Fibroblast of peridontal ligament (primary cell): Measurements from ENCODE around the gene DCUN1D2.
"Not testable (repeated sequence)": the region's sequence is repeated elsewhere in the genome, so short reads cannot be mapped to it uniquely, and the experiment has no call there.

Experiments
- DNase-seq: peaks from one replicate; pipeline ENCODE4 v3.0.0-alpha.2; 2010; ENCODE audit errors: extremely low read depth

DCUN1D2 gene

DNA sequence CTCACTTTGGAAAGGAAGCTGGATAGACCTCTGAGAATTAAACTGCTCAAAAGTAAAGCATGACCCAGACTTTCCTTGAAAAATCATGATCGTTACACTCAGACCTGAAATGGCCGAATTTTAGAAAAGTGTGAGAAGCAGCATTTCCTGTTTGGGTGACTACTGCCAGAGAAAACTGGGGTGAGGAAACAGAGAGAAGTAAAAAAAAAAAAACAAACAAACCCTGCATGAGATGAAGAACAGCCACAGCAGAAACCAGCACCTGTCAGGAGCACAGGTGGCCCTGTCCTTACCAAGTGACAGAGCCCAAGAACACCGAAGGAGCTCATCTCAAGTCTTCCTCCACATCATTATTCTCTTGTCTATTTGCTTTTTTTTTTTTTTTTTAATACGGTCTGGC, 25.2 kb downstream of the DCUN1D2 start:
- DNase-seq, result no peak

DNA sequence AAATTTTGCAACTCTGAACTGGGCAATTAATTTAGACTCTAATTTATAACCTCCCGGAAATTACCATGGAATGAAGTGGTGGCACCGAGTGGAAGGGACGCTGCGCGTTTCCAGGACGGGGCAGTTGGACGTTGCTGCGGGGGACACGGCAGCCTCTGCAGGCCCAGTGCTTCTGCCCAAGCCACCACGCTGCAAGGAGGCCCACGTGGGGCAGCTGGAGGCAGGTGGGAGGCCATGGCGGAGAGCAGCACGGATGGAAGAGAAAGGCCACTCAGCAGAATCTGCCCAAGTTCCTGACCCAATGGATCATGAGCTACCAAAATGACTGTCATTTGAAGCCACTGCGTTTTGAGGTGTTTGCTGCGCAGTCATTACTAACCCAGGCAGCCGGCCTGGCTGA, 26.0 kb downstream of the DCUN1D2 start:
- DNase-seq, result no peak

DNA sequence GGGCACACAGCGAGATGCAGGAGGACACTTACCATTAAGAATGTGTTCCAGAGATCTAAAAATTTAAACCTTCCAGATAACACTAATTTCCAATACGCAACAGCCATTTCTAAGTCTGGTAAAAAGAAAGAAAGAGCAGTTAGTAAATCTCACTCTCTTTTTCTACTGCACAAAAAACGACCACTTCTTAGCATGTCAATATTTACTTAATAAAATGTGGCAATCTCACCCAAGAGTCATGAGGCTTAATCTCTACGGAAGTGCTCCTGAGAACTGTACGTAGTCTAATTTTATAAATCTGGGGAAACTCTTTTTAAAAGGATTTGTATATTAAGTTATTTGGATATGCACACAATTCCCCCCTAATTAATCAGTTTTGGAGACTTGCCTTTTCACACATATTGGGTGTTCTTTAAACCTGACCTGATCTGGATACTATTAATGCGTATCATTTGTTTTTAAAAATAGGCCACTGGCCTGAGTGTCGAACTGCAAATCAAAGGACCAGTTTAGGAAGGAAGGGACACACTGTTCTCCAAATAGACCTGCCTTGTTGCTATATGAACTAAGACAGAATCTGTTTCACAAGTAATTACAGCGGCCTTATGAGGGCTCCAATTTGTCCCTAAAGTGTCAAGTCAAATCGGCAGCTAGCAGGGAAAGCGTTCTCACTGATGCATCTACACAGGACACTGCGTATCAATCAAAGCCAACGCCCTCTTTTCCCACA, 29.3 kb downstream of the DCUN1D2 start:
- no peak for DNase-seq

DNA sequence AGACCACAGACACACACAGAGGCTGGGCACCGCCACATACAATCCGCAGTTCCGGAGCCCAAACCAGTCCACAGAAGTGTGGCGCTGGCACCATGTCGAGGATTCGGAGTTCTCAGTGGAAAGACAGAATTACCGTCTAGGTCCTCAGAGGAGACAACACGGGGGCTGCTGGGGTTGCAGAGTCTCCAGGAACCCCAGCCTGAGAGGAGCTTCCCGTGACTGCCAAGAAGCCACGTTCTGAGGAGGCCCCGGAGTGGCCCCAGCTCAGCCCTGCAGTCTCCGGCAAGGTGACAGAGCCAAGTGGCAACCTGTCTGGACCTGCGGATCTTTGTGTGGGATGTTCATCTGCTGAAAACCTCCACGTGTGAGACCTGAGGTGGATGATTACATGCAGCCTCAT, 29.9 kb downstream of the DCUN1D2 start:
- DNase-seq, result no peak

DNA sequence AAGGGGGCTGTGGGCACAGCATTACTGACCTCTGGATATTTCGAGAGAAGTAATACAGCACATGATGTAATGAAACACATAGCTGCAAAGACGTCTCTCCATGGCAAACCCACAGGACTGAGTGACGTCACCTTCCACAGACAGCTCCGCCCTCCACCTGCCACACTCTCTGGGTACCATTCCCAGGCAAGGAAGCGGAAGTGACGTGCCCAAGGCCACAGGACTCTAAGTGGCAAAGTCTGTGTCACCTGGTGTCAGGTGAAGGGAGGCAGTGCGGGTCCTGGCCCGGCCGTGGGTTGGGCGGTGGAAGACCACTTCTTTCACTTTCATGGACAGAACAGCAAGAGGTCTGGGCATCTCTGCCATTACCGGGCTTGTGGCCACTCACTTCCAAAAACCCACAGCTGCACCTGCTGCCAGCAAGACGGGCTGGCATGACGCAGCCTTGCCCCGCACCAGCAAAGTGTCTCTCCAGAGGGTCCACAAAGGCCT, 30.4 kb downstream of the DCUN1D2 start:
- DNase-seq, result no peak

DNA sequence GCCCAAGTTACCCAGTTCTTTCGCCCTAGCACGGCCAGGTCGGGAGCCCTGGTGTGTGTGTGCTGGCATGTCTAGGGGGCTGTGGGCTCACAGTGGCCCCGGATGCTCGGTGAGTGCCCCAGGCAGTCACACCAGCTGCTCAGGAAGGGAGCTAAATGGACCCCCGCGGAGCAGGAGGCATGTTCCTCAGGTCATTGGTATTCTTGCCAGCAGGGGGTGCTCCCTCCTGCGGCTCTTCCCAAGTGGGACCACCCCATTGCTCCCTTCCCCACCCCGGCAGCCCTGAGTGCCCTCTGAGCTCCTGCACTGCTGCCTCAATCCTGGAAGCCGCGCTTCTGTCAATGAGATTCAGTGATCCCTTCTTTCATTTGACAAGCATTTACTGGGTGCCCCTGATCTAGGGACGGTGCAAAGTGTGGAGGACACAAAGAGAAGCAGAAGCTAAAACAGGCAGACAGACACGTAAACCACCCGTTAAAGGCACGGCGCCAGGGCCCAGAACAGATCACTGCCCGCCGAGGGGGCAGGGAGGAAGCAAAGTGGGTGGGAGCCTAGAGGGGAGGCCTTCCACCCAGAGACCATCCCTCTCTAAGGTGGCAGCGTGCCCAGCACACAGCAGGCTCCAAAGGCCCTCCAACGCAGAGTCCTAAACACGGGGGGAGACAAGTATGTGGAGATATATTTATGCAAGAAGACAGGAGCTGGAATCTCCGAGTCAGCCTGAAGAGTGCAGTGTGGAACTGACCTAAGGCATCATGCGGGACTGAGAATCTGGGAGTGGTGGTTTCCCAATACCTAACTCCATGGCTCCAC, 32.1 kb downstream of the DCUN1D2 start:
- DNase-seq, result peak; percentile 29

DNA sequence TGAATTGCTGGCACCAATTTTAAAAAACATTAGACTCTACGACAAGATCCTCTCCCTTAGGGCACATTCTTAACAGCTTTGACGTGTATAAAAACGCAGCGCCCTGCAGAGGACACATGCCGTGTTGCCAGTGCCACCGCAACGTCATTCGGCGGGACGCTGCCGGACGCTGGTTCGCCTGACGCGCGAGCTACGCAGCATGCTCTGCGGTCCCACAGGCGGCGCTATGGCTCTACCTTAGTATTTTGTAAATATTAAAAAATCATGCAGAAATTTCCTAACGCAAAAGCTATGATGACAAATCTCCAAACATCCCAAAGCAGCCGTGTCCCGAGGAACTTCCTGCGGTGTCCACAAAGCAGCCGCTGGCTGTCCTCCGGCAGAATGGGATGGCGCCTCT, 33.0 kb downstream of the DCUN1D2 start:
- DNase-seq, result no peak

DNA sequence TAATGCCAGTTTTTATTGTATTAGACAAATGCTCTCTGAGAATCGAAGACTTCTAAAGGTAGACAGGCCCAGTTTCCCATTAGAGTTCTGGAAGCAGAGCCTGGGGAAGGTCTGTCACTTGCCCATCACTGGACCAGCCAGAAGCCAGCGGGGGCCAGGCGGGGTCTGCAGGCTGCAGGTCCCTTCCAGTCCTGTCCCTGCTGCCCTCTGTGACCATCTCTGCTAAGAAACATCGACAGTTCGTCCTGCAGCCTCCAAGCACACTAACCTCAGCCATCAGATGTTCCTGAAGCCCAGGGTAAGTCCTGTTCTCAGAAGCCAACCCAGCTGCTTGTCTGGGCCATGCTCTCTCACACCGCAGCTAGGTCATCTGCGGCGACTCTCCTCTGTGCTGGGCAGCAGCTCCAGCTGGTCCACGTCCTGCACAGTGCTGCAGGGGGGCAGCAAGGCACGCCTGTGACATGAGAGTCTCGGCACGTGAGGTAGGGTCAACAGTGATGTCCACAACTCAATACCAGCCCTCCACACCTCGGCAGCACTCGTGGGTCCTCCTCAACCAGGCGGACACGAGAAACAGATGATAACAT, 34.3 kb downstream of the DCUN1D2 start:
- no peak for DNase-seq

DNA sequence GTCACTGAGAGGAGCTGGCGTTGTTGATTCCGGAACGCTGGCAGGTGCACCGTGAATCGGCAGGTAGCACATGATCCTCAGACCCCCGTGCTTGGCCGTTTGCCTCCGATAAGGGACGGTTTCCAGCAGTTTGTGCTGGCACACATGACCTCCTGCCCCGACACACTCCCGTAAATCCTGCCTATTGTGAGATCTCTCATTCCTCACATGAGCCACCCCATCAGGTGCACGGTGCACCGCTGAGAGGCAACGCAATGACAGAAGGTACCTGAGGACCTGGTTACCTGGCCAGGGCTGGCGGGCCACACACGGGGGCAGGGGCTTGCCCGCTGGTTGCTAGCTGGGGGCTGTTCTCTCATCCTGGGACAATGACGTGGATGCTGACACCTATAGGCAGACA, 35.1 kb downstream of the DCUN1D2 start:
- DNase-seq, result no peak

DNA sequence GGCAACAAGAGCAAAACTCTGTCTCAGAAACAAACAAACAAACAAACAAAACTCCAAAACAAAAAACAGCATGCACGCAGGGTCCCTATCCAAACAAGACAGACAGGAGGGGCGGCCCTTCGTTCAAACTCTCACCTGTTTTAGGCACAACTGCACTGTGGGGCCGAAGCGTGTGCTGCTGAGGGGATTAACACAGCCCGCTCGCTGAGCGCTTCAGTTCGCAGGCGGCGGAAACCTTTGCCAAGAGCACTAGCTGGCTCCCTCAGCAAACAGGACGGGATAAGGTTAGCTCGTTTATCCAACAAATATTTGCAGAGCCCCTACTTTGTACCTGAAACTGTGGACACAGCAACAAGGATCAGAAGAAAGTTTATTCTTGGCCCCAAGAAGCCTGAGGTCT, 35.6 kb downstream of the DCUN1D2 start:
- DNase-seq, result no peak

DNA sequence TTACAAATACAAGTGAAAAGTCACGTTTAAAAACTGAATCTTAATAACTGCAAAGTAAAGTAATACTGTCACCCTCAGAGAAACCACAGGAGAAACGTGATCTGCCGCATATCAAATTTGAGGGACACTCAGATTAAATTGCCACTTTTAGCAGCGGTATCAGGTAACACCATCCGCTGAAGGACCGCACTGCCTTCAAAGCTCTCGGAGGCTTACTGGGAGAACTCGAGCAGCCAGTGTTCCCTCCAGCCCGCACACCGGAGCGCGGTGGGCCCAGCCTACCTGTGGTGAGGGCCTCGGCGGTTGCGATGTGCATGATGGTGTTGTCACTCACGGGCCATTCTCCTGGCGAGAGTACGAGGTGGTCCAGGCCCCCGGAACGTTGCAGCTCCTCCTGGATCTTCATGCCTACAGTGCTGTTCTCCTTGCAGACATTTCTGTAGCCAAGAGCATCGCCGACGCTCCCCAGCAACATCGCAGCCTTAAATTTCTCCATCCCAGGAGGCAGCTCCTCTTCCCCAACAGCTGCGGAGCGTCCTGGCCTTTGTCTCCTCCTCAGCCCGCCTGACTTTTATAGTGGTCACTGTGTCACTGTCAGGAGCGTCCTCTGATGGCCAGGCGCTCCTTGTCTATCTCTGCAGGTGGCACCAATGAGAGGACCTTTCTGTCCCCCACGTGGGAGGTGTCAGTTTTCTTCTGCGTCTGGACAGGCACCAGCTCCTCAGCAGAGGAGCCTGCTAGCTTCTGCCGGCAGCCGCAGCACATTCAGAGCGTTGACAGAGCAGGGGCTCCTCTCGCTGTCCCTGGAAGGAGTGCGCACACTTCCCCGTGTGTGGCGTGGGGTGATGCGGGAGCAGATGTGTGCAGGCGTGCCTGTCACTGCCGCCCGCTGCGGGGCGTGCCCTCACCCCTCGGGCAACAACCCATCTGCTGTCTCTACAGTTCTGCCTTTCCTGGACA, 37.3 kb downstream of the DCUN1D2 start, which contains the start of gene ADPRHL1:
TSS of gene ADPRHL1 (minus strand) at position 547 of the 960 bp plus-strand sequence. CDS start at position 496, 51 bp downstream.
- DNase-seq, result no peak

DNA sequence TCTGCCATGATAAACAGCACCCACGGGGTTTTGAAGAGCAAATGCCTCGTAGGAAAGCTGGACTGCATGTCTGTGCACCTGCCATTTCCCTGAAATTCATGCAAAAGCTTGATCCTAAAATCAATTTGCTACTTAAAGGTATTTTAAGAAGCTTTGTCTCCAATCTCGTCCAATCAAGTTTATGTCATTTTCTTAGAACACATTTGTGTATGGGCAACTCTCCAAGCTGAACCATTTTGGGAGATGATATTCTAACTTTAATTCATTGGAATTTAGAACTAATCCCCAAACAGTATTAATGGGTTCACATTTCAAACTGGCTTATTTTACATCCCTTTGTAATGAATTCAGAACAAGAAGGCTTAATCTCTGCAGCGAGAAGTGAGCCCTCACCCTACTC, 38.0 kb downstream of the DCUN1D2 start:
- no peak for DNase-seq

DNA sequence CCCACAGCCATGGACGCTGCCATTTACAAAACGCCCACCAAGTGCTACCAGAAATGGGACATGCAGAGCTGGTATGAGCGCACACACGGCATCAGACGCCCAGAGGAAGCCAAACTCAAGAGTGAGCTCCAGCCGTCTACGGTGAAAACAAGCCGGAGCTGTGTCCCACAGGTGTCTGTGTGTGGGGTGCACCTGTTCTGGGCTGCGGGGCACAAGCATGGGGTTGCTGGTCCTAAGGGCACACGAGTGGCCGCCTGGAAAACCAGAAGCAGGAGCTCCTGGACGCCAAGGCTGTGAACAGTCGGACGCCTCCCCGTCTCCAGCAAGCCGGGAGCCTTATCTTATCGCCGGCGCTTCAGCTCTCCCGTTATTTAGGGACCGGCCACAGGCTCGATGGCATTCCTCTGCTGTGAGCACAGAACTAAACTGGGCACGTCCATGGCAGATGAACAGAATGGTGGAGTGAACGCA, 38.5 kb downstream of the DCUN1D2 start:
- no peak for DNase-seq

DNA sequence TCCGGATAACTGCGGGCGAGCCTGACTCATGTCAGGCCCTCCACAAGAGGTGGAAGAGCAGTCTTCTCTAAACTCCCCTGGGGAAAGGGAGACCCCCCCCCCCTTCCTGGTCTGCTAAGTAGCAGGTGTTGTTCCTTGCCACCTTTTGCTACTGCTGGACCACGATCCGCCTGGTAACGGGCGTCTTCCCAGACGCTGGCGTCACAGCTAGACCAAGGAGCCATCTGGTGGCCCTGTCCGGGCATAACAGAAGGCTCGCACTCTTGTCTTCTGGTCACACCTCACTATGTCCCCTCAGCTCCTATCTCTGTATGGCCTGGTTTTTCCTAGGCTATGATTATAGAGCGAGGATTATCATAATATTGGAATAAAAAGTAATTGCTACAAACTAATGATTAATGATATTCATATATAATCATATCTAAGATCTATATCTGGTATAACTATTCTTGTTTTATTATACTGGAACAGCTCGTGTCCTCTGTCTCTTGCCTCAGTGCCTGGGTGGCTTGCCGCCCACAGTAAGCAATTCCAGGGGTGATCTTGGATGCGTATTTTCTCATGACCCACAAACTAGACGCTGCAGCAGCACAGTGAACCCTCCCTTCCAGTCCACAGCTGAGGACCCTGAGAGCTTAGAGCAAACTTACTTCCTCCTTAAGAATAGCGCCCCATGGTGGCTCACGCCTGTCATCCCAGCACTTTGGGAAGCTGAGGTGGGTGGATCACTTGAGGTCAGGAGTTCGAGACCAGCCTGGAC, 39.5 kb downstream of the DCUN1D2 start:
- DNase-seq, result peak; percentile 17

DNA sequence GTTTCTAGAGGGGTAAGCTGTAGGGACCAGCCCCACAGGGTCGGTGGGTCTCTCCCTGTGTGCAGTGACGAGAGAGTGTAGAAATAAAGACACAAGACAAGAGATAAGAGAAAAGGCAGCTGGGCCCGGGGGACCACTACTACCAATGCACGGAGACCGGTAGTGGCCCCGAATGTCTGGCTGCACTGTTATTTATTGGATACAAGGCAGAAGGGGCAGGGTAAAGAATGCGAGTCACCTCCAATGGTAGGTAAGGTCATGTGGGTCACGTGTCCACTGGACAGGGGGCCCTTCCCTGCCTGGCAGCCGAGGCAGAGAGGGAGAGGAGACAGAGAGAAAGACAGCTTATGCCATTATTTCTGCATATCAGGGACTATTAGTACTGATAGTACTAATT, 40.2 kb downstream of the DCUN1D2 start:
- DNase-seq, result not testable (repeated sequence)

DNA sequence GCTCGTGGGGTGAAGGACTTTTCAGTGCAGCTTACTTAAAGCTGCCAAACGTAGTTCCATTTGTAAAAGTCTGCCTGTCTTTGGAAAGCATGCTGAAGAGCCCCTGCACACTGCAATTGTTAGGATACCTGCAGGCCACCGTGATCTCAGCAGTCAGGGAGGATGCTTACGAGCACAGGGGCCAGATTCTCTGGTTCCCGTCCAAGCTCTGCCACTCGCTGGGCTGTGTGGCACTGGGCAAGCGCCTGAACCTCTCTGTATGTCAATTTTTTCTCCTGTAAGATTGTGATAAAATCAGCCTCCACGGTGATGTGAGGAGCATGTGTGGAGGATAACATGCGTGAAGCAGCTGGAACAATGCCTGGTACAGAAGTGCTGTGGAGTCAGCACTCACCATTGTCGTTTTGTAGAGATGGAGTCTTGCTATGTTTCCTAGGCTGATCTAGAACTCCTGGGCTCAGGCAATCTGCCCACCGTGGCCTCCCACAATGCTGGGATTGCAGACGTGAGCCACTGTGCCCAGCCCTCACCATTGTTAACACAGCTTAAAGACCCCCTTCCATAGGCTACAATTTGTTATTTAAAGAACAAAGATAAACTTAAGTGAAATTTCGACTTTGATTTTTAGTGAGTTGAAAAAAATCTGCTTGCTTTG, 40.7 kb downstream of the DCUN1D2 start:
- DNase-seq, result no peak

DNA sequence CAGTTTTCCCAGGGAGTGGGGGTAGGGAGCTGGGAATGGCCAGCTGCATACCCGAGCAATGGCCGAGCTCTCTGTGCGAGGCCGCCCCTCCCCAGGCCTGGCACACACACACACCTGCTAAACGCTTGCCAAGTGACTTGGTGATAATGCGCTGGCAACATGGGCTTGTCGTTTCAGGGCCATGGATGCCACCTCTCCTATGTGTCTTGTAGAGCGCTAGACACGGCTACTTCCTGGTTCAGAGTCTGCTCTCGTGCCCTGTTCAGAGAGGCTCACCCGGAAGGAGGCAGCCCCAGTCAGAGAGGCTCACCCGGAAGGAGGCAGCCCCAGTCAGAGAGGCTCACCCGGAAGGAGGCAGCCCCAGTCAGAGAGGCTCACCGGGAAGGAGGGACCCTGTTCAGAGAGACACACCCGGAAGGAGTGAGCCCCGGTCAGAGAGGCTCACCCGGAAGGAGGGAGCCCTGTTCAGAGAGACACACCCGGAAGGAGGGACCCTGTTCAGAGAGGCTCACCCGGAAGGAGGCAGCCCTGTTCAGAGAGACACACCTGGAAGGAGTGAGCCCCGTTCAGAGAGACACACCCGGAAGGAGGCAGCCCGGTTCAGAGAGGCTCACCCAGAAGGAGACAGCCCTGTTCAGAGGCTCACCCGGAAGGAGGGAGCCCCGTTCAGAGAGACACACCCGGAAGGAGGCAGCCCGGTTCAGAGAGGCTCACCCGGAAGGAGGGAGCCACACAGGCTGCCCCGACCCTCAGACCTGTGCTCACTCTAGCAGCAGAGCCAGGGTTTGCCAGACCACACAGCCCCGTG, 41.4 kb downstream of the DCUN1D2 start:
- DNase-seq, result no peak

DNA sequence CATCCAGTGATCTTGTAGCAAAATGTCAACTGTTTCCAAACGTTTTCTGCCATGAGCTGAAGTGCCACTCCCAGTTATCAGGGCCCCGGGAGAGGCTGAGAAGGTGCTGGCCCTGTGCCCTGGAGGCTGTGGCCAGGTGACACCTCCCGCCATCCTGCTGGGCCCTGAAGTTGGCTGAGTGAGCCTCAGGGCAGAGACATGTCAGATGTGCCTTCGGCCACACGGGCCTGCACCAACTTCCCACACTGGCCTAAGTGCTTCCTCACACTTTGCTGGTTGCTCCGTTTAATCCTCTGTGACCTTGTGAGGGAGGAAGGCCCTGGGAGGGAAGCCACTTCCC, 42.0 kb downstream of the DCUN1D2 start:
- no peak for DNase-seq

DNA sequence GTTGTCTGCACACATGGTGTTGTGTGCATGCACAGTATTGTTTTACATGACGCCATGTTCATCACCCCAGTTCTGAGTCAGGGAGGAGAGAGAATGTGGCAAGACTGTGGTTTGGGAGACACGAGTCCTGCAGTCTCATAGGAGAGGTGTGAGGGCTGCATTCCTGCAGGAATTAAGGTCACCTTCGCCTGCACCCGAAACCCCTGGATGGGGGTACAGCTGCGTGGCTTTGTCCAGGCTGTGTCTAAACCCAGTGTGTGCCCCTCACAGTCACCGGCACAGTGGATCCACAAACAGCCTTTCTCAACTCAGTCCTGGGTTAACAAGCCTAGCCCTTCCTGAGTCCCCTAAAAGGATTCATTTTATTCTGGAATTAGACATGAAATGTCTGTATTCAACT, 42.9 kb downstream of the DCUN1D2 start:
- no peak for DNase-seq
